HG03378 (cell line): Measurements from ENCODE around the gene FER.
A peak's percentile ranks its signal among the peaks of the same experiment; 100 is the strongest.
"Not testable (repeated sequence)": the region's sequence is repeated elsewhere in the genome, so short reads cannot be mapped to it uniquely, and the experiment has no call there.

ENCODE experiments used
- ATAC-seq: cut with Tn5 transposase; IDR thresholded peaks from one replicate; pipeline ENCODE4 v1.9.1; 2021; ENCODE audit warnings: mild to moderate bottlenecking, moderate library complexity; ENCODE audit not compliant: unreplicated experiment

The FER gene

DNA sequence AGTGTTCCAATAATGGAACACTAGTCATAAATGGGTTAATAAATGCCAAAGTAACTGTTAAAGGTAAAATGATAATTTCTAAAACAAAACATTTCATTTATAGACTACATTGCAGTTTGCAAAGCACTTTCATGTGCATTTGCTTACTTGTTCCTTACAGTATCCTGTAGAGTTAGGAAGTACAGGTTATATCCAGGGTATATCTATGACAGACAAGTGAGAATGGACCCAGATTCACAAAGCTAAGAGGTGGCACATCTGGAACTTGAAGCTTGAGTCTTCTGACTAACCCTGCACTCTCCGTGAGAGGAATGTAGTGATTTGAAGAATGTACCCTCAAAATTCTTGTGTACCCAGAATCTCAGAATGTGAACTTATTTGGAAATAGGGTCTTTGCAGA is 121.4 kb downstream of the FER start:
- ATAC-seq, result no peak

GRCh38 chr5:108876451-108876850 is 128.8 kb downstream of the FER start:
- ATAC-seq, result no peak

- ATAC-seq, result no peak
Measured at GRCh38 chr5:108878756-108879155, 131.1 kb downstream of the FER start.

GRCh38 chr5:108881133-108881532 is 133.4 kb downstream of the FER start:
- ATAC-seq, result no peak

DNA sequence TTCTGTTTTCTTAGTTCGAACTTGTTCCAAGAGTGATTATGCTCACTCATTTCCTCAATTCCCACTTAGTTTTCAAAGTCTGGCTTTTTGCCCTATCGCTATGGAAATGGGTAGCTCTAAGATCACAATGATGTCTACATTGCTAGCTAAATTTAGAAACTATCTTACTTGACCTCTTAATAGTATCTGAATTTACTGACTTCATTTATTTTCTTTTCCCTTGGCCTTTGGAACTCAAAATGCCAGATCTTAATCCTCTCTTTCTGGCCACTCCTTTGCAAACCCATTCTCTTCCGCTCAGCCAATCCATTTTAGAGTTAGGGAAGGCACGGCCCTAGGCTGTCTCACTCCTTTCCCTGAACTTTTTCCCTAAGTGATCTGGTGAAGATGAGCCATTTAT is 137.0 kb downstream of the FER start:
- no peak for ATAC-seq

- ATAC-seq, result no peak
Measured at GRCh38 chr5:108898257-108898656, 150.6 kb downstream of the FER start.

DNA sequence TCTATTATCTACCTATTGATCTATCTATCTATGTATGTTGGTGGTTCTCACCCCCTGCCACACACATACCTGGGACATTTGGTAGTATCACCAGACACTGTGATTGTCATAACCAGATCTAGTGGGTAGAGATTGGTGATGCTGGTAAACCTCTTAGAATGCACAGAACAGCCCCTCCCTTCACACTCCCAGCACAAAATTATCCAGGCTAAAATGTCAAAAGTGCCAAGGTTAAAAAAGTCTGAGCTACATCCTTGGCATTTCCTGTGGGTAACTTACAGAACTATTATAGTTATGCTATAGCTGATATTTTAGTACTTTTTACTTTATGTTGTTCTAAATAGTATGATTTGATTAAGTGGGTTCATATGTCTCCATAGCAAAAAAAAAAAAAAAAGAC is 151.0 kb downstream of the FER start:
- ATAC-seq, result no peak

DNA sequence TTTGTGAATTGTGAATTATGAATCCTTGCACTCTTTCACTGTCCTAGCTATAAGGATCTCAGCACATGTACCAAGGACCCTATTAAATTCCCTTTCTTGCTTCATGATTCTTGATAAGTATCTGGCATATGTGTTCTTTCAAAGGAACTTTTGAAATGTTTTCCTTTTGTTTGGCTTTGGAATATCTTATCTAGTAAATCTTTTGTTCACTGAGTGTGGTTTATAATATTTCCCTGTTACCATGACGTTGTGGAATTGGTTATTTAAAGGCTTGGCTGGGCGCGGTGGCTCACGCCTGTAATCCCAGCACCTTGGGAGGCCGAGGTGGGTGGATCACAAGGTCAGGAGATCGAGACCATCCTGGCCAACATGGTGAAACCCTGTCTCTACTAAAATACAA is 151.5 kb downstream of the FER start:
- ATAC-seq, result not testable (repeated sequence)

GRCh38 chr5:108900668-108901067 is 153.0 kb downstream of the FER start:
- no peak for ATAC-seq

DNA sequence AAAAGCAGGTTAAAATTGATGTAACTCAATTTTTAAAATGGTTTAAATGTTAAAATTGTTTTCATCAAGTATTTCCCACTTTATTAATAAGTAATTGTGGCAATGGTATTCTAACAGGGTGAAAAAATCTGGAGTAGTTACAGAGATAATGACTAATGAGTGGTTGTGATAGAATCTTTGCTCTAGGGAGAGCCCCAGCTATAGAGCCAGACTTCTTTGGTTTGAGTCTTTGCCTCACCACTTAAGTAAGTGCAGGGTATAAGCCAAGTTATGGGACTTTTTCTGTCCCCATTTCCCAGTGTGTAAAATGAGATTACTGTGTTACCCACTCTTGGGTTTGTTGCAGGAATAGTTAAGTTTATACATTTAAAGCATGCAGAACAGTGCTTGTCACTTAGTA is 158.1 kb downstream of the FER start:
- no peak for ATAC-seq

DNA sequence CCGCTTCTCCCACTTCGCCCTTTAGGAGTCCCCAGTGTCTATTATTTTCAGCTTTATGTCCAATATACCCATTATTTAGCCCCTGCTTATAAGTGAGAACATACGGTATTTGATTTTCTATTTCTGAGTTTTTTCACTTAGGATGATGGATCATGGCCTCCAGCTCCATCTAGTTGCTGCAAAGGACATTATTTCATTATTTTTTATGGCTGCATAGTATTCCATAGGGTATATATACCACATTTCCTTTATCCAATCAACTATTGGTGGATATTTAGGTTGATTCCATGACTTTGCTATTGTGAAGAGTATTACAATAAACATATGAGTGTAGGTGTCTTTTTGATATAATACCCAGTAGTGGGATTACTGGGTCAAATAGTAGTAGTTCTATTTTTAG is 162.9 kb downstream of the FER start:
- ATAC-seq, result no peak

GRCh38 chr5:108911055-108911454 is 163.4 kb downstream of the FER start:
- ATAC-seq, result peak; percentile 77

DNA sequence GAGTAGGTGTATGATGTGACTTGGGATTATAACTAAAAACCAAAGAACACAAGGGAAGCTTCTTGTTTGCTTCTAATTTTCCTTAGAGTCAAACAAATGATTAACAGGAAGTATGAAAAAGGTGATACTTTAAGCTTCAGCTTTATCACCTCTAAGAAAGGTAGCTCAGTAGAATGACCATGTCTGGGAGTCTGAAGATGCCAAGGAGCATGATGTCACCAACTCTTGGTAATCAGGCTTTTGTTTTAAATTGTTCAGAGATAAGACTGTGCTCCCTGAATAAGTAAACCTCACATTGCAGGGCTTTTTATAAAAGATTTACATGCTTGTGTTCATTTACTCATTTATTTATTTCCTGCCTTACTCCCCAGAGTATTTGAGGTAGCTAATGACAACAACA is 169.9 kb downstream of the FER start:
- ATAC-seq, result no peak

- peak; percentile 56 for ATAC-seq
Measured at GRCh38 chr5:108919591-108920326, 172.1 kb downstream of the FER start.

- no peak for ATAC-seq
Measured at GRCh38 chr5:108924457-108924961, 176.8 kb downstream of the FER start.

DNA sequence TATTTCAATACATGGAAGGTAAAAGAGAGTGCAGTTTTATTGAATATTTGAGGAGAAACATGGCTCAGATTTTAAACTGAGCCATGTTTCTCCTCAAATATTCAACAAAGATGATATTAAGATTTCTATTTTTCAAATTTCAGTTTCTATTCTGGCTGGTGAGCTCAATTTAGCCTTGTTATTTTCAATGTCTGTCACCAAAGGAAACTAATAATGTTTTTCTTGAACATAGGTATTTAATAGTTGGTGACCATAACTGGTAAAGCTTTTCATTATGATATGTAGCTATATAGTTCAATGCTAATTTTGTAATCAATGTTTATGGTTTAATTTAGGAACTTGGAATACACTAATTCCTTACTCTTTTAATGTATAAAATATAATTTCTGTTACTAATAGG is 177.4 kb downstream of the FER start:
- no peak for ATAC-seq

- no peak for ATAC-seq
Measured at GRCh38 chr5:108930107-108930506, 182.4 kb downstream of the FER start.

- no peak for ATAC-seq
Measured at GRCh38 chr5:108935611-108936010, 187.9 kb downstream of the FER start.

DNA sequence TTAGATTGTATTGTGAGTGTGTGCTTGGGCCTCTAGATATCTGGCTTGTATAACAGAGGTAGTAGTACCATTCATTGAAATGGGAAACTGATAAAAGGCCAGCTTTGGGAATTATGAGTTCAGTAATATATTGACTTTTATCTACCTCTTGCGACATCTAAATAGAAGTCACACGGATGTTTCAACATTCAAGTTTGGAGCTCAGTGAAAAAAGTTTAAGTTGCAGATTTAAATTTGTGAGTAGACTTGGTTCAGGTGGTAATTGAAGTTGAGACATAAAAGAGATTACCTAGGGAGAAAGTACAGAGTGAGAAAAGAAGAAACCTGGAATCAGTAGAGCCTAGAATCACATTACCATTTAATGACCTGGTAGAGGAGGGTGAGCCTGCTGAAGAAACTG is 189.5 kb downstream of the FER start:
- ATAC-seq, result no peak

GRCh38 chr5:108940506-108940905 is 192.8 kb downstream of the FER start:
- ATAC-seq, result no peak

GRCh38 chr5:108941746-108942145 is 194.0 kb downstream of the FER start:
- ATAC-seq, result no peak

DNA sequence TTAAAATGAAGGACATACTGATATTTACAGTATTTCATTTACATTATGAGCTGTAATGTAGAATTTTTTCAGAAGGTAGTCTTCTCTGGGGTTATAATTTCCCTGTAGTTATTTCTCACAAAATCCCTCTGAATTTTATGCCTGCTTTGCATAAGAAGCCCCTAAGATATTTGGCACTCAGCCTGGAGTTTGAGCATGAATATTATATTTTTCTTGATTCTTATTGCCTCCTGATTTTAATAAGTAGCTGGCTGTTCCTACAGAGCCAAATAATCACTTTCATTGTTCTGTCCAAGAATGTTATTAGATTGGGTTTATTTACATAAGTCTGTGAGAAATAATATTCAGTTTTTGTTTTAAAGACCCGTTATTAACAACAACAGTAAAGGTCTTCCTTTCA is 195.0 kb downstream of the FER start:
- ATAC-seq, result no peak

DNA sequence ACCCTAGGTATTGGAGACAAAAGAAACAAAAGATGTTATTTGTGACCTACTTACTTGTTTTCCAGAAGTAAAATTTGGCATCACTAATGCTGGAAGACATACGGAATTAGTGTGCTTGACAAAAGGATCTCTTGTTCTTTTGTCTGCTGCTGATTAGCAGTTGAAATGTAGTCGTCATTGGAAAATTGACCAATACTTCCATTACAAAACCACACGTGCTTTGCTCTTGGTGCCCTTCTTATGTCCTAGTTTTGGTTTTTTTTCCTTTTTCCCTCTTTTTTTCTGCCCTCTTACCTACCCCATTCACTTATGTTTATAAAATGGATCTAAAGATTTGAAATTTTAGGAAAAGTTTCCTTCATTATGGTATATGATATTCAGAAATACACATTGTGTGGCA is 197.4 kb downstream of the FER start:
- ATAC-seq, result no peak
